CD14-positive monocyte (primary cell): ENCODE measurements around the gene HSPB2. TPM values are rescaled to one million over a fixed set of nuclear protein-coding genes. Genes with fewer than 3 reads are reported as not detected.

Source experiments
- DNase-seq, 3 donors: peaks; one replicate each; pipeline ENCODE4 v3.0.0-alpha.2; 2011 to 2022
- H2AFZ ChIP-seq: 2 replicates; pipeline ENCODE4 v1.6.0; 2012; ENCODE audit warnings: mild to moderate bottlenecking, low read depth, low read length, inconsistent platforms; ENCODE audit not compliant: insufficient read depth, poor library complexity, severe bottlenecking
- H3K27ac ChIP-seq, 2 donors: 1 replicate in 1 of 2; 2 replicates in 1 of 2; pipeline ENCODE4 v1.5.1; 2012 to 2013; ENCODE audit warnings: low read length in 2 of 2, control low read depth in 1 of 2, inconsistent platforms in 1 of 2, low read depth in 1 of 2, mild to moderate bottlenecking in 1 of 2
- H3K27me3 ChIP-seq, 2 donors: one replicate each; pipeline versions ENCODE4 v1.6.0 to v1.6.1; 2011 to 2013; ENCODE audit warnings: low read length in 2 of 2; ENCODE audit not compliant: control insufficient read depth in 2 of 2, insufficient read depth in 2 of 2
- H3K36me3 ChIP-seq, 2 donors: replicated peaks in 1 of 2; 1 replicate in 1 of 2; 2 replicates in 1 of 2; pipeline versions ENCODE4 v1.5.1 to v1.6.1; 2012 to 2013; ENCODE audit warnings: low read length in 2 of 2, control low read depth in 1 of 2, inconsistent platforms in 1 of 2, mild to moderate bottlenecking in 1 of 2; ENCODE audit not compliant: insufficient read depth in 2 of 2, control insufficient read depth in 1 of 2
- H3K4me1 ChIP-seq, 2 donors: 1 replicate in 1 of 2; 2 replicates in 1 of 2; pipeline versions ENCODE4 v1.5.1 to v1.6.1; 2012 to 2013; ENCODE audit warnings: low read length in 2 of 2, control low read depth in 1 of 2, inconsistent platforms in 1 of 2, mild to moderate bottlenecking in 1 of 2, moderate library complexity in 1 of 2; ENCODE audit not compliant: insufficient read depth in 2 of 2, control insufficient read depth in 1 of 2
- H3K4me2 ChIP-seq: replicated peaks from 2 replicates; pipeline ENCODE3; 2012; ENCODE audit warnings: low read length, moderate library complexity, mild to moderate bottlenecking; ENCODE audit not compliant: poor library complexity, severe bottlenecking; ENCODE audit errors: extremely low read depth
- H3K4me3 ChIP-seq, 3 experiments: fragments of 200-600 bp in 1 of 3; sonication (generic) in 1 of 3; replicated peaks in 1 of 3; 1 replicate in 2 of 3; 2 replicates in 1 of 3; pipeline ENCODE4 v1.5.1; 2011 to 2013; ENCODE audit warnings: low read length in 3 of 3, mild to moderate bottlenecking in 3 of 3, control low read depth in 2 of 3, low read depth in 2 of 3, inconsistent platforms in 1 of 3, moderate library complexity in 1 of 3
- H3K79me2 ChIP-seq: 2 replicates; pipeline ENCODE4 v1.6.0; 2012; ENCODE audit warnings: mild to moderate bottlenecking, control low read depth, inconsistent platforms, low read length, moderate library complexity; ENCODE audit not compliant: insufficient read depth
- H3K9ac ChIP-seq: 2 replicates; pipeline ENCODE4 v1.6.0; 2017; ENCODE audit warnings: low read length, mild to moderate bottlenecking; ENCODE audit not compliant: insufficient read depth, poor library complexity, severe bottlenecking
- H3K9me3 ChIP-seq, 2 donors: replicated peaks in 1 of 2; 1 replicate in 1 of 2; 2 replicates in 1 of 2; pipeline versions ENCODE4 v1.5.1 to v1.6.1; 2012 to 2013; ENCODE audit warnings: low read length in 2 of 2, control low read depth in 1 of 2; ENCODE audit not compliant: control insufficient read depth in 1 of 2, insufficient read depth in 1 of 2
- H4K20me1 ChIP-seq: 2 replicates; pipeline ENCODE4 v1.6.0; 2012; ENCODE audit warnings: mild to moderate bottlenecking, low read length, control low read depth, moderate library complexity; ENCODE audit not compliant: insufficient read depth
- H3K27ac Mint-ChIP-seq, 7 donors: one replicate each; pipeline ENCODE4 v1.8.0; 2020; ENCODE audit warnings: mild to moderate bottlenecking in 7 of 7, mixed read lengths in 7 of 7, moderate library complexity in 6 of 7, inconsistent platforms in 2 of 7
- H3K27me3 Mint-ChIP-seq, 3 donors: one replicate each; pipeline ENCODE4 v1.8.0; 2021 to 2022; ENCODE audit warnings: low read depth in 3 of 3, mild to moderate bottlenecking in 3 of 3, mixed read lengths in 3 of 3, moderate library complexity in 3 of 3, inconsistent platforms in 1 of 3
- H3K36me3 Mint-ChIP-seq, 2 donors: one replicate each; pipeline ENCODE4 v1.8.0; 2020; ENCODE audit warnings: mixed read lengths in 2 of 2, inconsistent platforms in 1 of 2, mild to moderate bottlenecking in 1 of 2
- H3K4me1 Mint-ChIP-seq: one replicate; pipeline ENCODE4 v1.8.0; 2020; ENCODE audit warnings: mild to moderate bottlenecking, mixed read lengths
- H3K4me3 Mint-ChIP-seq, 2 donors: one replicate each; pipeline ENCODE4 v1.8.0; 2020; ENCODE audit warnings: mild to moderate bottlenecking in 2 of 2, mixed read lengths in 2 of 2, moderate library complexity in 1 of 2
- H3K9me3 Mint-ChIP-seq, 7 donors: one replicate each; pipeline ENCODE4 v1.8.0; 2020 to 2022; ENCODE audit warnings: mixed read lengths in 7 of 7, mild to moderate bottlenecking in 6 of 7, moderate library complexity in 6 of 7, inconsistent platforms in 2 of 7
- WGBS: methylation state at CpG from one replicate; pipeline ENCODE4 v1.1.5; 2013; ENCODE audit warnings: missing lambda C conversion rate; ENCODE audit not compliant: insufficient coverage; 5-methylcytosine and 5-hydroxymethylcytosine counted together
- intact Hi-C, 2 donors: fragments of 100-400 bp; cut with micrococcal nuclease; formaldehyde crosslinking; loops; one replicate each; pipeline versions ENCODE4 v1.15.0 to v1.15.1; 2023
- polyA plus RNA-seq, 3 donors: library from polyadenylated mRNA; depleted of rRNA in 1 of 3; unstranded in 2 of 3; stranded (reverse) in 1 of 3; fragments of 300-500 nt in 2 of 3; fragments of >200 nt in 1 of 3; fragmentation: Illumina TruSeq in 2 of 3; gene quantifications; 1 replicate in 2 of 3; 2 replicates in 1 of 3; pipeline ENCODE4 v1.2.3, GENCODE V29; 2012 to 2021
- TF ChIP-seq, protein P1 (sequence below): fragments of 200-600 bp; IDR thresholded peaks from one replicate; pipeline ENCODE4 v1.8.0; 2022; ENCODE audit warnings: antibody characterized with exemption, mild to moderate bottlenecking

Gene HSPB2
- polyA plus RNA-seq, 3 donors: not detected

GRCh38 chr11:111951565-111951964 lies 39.0 kb downstream of the HSPB2 start:
- Histone ChIP-seq H3K9me3 (no peaks in the 10 kb centered on the region), H3K9ac (no peak overlapping the region), H3K36me3 (no peaks in the 10 kb centered on the region), H3K4me3 (no peak overlapping the region), H2AFZ (no peak overlapping the region), H3K27me3 (no peaks in the 10 kb centered on the region), H3K27ac (no peak overlapping the region), H3K4me2 (no peak overlapping the region), H3K79me2 (no peaks in the 10 kb centered on the region), H4K20me1 (no peaks in the 10 kb centered on the region), H3K4me1 (peaks cover under 1 to 14% of the 10 kb centered on the region in 2 donors)
- Mint-ChIP-seq H3K27me3 (peaks cover 0 to 1% (median 0%) of the 10 kb centered on the region in 3 donors), H3K4me1 (peaks cover 20% of the 10 kb centered on the region), H3K27ac (no peak overlapping the region), H3K36me3 (no peaks in the 10 kb centered on the region), H3K4me3 (no peak overlapping the region), H3K9me3 (peaks cover 0 to 8% (median 0%) of the 10 kb centered on the region in 7 donors)
- no peak for DNase-seq
- TF ChIP-seq, protein P1, sequence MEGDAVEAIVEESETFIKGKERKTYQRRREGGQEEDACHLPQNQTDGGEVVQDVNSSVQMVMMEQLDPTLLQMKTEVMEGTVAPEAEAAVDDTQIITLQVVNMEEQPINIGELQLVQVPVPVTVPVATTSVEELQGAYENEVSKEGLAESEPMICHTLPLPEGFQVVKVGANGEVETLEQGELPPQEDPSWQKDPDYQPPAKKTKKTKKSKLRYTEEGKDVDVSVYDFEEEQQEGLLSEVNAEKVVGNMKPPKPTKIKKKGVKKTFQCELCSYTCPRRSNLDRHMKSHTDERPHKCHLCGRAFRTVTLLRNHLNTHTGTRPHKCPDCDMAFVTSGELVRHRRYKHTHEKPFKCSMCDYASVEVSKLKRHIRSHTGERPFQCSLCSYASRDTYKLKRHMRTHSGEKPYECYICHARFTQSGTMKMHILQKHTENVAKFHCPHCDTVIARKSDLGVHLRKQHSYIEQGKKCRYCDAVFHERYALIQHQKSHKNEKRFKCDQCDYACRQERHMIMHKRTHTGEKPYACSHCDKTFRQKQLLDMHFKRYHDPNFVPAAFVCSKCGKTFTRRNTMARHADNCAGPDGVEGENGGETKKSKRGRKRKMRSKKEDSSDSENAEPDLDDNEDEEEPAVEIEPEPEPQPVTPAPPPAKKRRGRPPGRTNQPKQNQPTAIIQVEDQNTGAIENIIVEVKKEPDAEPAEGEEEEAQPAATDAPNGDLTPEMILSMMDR: no peak
- intact Hi-C loops: no loop called here
- 100% methylated on average over 1 of the region's 3 CpGs for WGBS

DNA sequence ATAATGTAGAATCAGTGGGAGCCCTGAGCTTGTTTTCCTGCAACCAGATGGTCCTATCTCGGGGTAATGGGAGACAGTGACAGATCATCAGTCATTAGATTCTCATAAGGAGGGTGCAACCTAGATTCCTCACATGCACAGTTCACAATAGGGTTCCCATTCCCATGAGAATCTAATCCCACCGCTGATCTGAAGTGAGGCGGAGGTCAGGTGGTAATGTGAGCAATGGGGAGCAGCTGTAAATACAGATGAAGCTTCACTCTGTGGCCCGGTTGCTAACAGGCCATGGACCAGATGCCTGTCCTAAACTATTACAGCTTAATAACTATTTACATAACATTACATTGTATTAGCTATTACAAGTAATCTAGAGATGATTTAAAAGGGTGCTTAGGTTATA lies 41.6 kb downstream of the HSPB2 start:
- no peaks in the 10 kb centered on the region for H3K27me3 ChIP-seq
- no peak for DNase-seq
- H3K4me3 ChIP-seq: no peak overlapping the region
- H3K36me3 ChIP-seq: no peaks in the 10 kb centered on the region
- TF ChIP-seq, protein P1: no peak
- no peak overlapping the region for H3K9ac ChIP-seq
- Mint-ChIP-seq H3K27ac (no peak overlapping the region), H3K9me3 (peaks cover 0 to 8% (median 3%) of the 10 kb centered on the region in 7 donors), H3K4me3 (no peak overlapping the region), H3K27me3 (peaks cover 0 to 1% (median 0%) of the 10 kb centered on the region in 3 donors), H3K36me3 (no peaks in the 10 kb centered on the region), H3K4me1 (peaks cover 7% of the 10 kb centered on the region)
- H3K27ac ChIP-seq: no peak overlapping the region
- no peaks in the 10 kb centered on the region for H3K9me3 ChIP-seq
- WGBS: no CpG with 5 or more reads among the region's 4 CpGs
- intact Hi-C loops: no loop called here
- H2AFZ ChIP-seq: no peak overlapping the region
- H3K4me1 ChIP-seq: peaks cover 0 to 8% of the 10 kb centered on the region in 2 donors
- H3K4me2 ChIP-seq: no peak overlapping the region
- no peaks in the 10 kb centered on the region for H4K20me1 ChIP-seq
- H3K79me2 ChIP-seq: no peaks in the 10 kb centered on the region
